Activated CD8-positive, alpha-beta T cell treated with anti-CD3 and anti-CD28 coated beads for 36 hours (primary cell): ENCODE results near the gene ZNF343. TPM values are rescaled to one million over a fixed set of nuclear protein-coding genes. Genes with fewer than 3 reads are reported as not detected.

Source experiments
- ATAC-seq: fragments of 200-7000 bp; cut with Tn5 transposase; one replicate; pipeline ENCODE4 v1.10.0; 2021; ENCODE audit warnings: mild to moderate bottlenecking, moderate library complexity
- CTCF ChIA-PET: fragments of 350-600 bp; sonication (Branson Sonifier 250); formaldehyde crosslinking; loops from one replicate; lab custom pipeline; 2021; ENCODE audit warnings: antibody characterized with exemption; lab: Charles Lee
- POLR2A ChIA-PET: fragments of 350-600 bp; sonication (Branson Sonifier 250); formaldehyde crosslinking; loops from one replicate; lab custom pipeline; 2021; ENCODE audit warnings: antibody characterized with exemption; lab: Charles Lee
- DNase-seq: peaks from one replicate; pipeline ENCODE4 v3.0.0-alpha.2; 2020
- H3K27ac Mint-ChIP-seq: one replicate; pipeline ENCODE4 v1.8.0; 2021; ENCODE audit warnings: mild to moderate bottlenecking, mixed read lengths
- H3K27me3 Mint-ChIP-seq: one replicate; pipeline ENCODE4 v1.8.0; 2021; ENCODE audit warnings: mixed read lengths
- H3K36me3 Mint-ChIP-seq: one replicate; pipeline ENCODE4 v1.8.0; 2021; ENCODE audit warnings: low read depth, mixed read lengths
- H3K4me1 Mint-ChIP-seq: one replicate; pipeline ENCODE4 v1.8.0; 2021; ENCODE audit warnings: low read depth, mixed read lengths
- H3K4me3 Mint-ChIP-seq: one replicate; pipeline ENCODE4 v1.8.0; 2021; ENCODE audit warnings: mild to moderate bottlenecking, moderate library complexity, mixed read lengths
- H3K9me3 Mint-ChIP-seq: one replicate; pipeline ENCODE4 v1.8.0; 2021; ENCODE audit warnings: mixed read lengths
- intact Hi-C: fragments of 100-400 bp; cut with micrococcal nuclease; formaldehyde crosslinking; loops from one replicate; pipeline ENCODE4 v1.10.0; 2022
- total RNA-seq, 2 experiments: library from RNA; stranded (reverse); gene quantifications; one replicate each; pipeline ENCODE4 v1.2.3, GENCODE V29; 2021
- TF ChIP-seq, protein P1 (sequence below): fragments of 200-600 bp; IDR thresholded peaks from one replicate; pipeline ENCODE4 v1.8.0; 2022; ENCODE audit warnings: antibody characterized with exemption, mild to moderate bottlenecking

ZNF343 gene
- total RNA-seq, 2 experiments from 2014 or later, result 8.5 to 9.5 TPM

- Mint-ChIP-seq H3K4me3 (no peak overlapping the region), H3K9me3 (peaks cover 1% of the 10 kb centered on the region), H3K27ac (no peak overlapping the region), H3K4me1 (no peaks in the 10 kb centered on the region), H3K36me3 (peaks cover 60% of the 10 kb centered on the region), H3K27me3 (no peaks in the 10 kb centered on the region)
- POLR2A ChIA-PET, result no interaction called here
- TF ChIP-seq, protein P1, sequence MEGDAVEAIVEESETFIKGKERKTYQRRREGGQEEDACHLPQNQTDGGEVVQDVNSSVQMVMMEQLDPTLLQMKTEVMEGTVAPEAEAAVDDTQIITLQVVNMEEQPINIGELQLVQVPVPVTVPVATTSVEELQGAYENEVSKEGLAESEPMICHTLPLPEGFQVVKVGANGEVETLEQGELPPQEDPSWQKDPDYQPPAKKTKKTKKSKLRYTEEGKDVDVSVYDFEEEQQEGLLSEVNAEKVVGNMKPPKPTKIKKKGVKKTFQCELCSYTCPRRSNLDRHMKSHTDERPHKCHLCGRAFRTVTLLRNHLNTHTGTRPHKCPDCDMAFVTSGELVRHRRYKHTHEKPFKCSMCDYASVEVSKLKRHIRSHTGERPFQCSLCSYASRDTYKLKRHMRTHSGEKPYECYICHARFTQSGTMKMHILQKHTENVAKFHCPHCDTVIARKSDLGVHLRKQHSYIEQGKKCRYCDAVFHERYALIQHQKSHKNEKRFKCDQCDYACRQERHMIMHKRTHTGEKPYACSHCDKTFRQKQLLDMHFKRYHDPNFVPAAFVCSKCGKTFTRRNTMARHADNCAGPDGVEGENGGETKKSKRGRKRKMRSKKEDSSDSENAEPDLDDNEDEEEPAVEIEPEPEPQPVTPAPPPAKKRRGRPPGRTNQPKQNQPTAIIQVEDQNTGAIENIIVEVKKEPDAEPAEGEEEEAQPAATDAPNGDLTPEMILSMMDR, result no peak
- ATAC-seq (no peak), DNase-seq (no peak)
- intact Hi-C loops, result no loop called here
- CTCF ChIA-PET, result interaction anchor here (1.2 kb wide), 1 partner anchor 39 kb away, joined by 3 read pairs; no protein-coding TSS in a partner anchor
These were observed 23.6 kb downstream of the ZNF343 start for GRCh38 chr20:2485080-2485479.

- H3K27ac Mint-ChIP-seq, result no peak overlapping the region
- DNase-seq, result no peak
- no peak for ATAC-seq
- peaks cover 62% of the 10 kb centered on the region for H3K36me3 Mint-ChIP-seq
- CTCF ChIA-PET, result no interaction called here
- H3K4me3 Mint-ChIP-seq, result no peak overlapping the region
- no peaks in the 10 kb centered on the region for H3K4me1 Mint-ChIP-seq
- no peaks in the 10 kb centered on the region for H3K27me3 Mint-ChIP-seq
- TF ChIP-seq, protein P1, result no peak
- POLR2A ChIA-PET, result interaction anchor here (1.3 kb wide), 1 partner anchor 15 kb away, joined by 3 read pairs; no protein-coding TSS in a partner anchor
- H3K9me3 Mint-ChIP-seq, result peaks cover 1% of the 10 kb centered on the region
- intact Hi-C loops, result no loop called here
These were observed 25.2 kb downstream of the ZNF343 start for GRCh38 chr20:2483504-2483903.

- Mint-ChIP-seq H3K27ac (no peak overlapping the region), H3K27me3 (no peaks in the 10 kb centered on the region), H3K36me3 (peaks cover 57% of the 10 kb centered on the region), H3K4me1 (no peaks in the 10 kb centered on the region), H3K4me3 (no peak overlapping the region), H3K9me3 (peaks cover 1% of the 10 kb centered on the region)
- DNase-seq (no peak), ATAC-seq (no peak)
- ChIA-PET CTCF (interaction anchor here (1.4 to 1.6 kb wide), 2 partner anchors 42 to 273 kb away, joined by 3 to 8 read pairs; no protein-coding TSS in a partner anchor), POLR2A (no interaction called here)
- TF ChIP-seq, protein P1, result no peak
- intact Hi-C loops, result no loop called here
These were observed 28.3 kb downstream of the ZNF343 start for GRCh38 chr20:2480381-2480780.

DNA sequence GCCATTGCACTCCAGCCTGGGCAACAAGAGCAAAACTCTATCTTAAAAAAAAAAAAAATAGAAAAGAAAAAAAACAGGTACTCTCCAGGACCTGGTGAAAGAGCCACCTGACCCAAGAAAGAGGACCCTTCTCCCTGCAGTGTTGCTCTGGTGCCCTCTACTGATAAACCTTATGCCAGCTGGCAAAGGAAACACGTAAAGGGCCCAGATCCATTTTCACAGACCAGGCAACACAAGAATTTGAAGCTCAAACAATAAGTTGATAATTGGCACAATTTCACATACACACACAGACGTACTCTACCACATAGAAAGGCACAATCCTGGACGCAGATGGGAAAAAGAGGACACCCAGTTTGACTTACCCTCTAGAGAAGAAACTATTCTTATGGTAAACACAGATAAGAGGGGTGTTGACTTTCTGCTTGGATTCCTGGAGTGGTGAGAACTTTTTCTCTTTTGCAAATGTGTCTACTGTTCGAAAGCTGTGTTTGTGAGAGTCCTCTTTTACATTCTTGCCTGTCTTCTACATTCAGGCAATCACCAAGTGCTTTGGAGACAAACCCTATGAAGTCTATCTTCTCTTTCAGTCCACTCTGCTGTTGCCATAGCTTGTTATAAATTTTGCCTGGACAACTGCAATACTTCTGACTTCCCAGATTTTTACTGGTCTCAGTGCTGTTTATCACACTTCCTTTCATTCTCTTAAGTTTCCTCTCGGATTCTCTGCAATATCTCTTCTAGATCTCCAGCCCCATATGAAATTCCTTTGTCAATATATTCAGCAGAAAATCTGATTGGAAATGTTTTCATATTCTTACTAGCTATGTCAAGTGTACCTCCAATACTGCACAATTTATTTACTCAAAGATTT, 31.7 kb downstream of the ZNF343 start:
- Mint-ChIP-seq H3K27me3 (no peaks in the 10 kb centered on the region), H3K4me3 (no peak overlapping the region)
- POLR2A ChIA-PET, result interaction anchor here (0.7 to 1.0 kb wide), 3 partner anchors 8 to 176 kb away, joined by 3 read pairs; no protein-coding TSS in a partner anchor

More for the DNA sequence above, 31.7 kb downstream of the ZNF343 start:
- TF ChIP-seq, protein P1, result no peak
- DNase-seq (no peak), ATAC-seq (no peak)
- H3K36me3 Mint-ChIP-seq, result peaks cover 35% of the 10 kb centered on the region
- intact Hi-C loops, result no loop called here
- no peak overlapping the region for H3K27ac Mint-ChIP-seq
- CTCF ChIA-PET, result interaction anchor here (1.0 to 2.2 kb wide), 7 partner anchors 9 to 170 kb away, joined by 3 to 10 read pairs (median 3); no protein-coding TSS in a partner anchor
- H3K9me3 Mint-ChIP-seq, result peaks cover 1% of the 10 kb centered on the region
- H3K4me1 Mint-ChIP-seq, result peaks cover 6% of the 10 kb centered on the region
